Neural progenitor cell (in vitro differentiated cells): ENCODE measurements around the gene SSH3. TPM values are rescaled to one million over a fixed set of nuclear protein-coding genes. Genes with fewer than 3 reads are reported as not detected.

Source experiments
- DNase-seq: peaks from one replicate; pipeline ENCODE4 v3.0.0-alpha.2; 2016; ENCODE audit warnings: low spot score
- H2AFZ ChIP-seq: fragments of 200-600 bp; sonication (generic); replicated peaks from 2 replicates; pipeline ENCODE4 v1.6.1; 2016; ENCODE audit warnings: antibody characterized with exemption
- H3F3A ChIP-seq: fragments of 200-600 bp; sonication (generic); 2 replicates; pipeline ENCODE4 v1.6.1; 2016; ENCODE audit warnings: antibody characterized with exemption, low read depth
- H3K27ac ChIP-seq: fragments of 200-600 bp; sonication (generic); 2 replicates; pipeline ENCODE4 v1.5.1; 2016; ENCODE audit warnings: mild to moderate bottlenecking
- H3K27me3 ChIP-seq: fragments of 200-600 bp; sonication (generic); 2 replicates; pipeline ENCODE4 v1.6.1; 2016; ENCODE audit warnings: mild to moderate bottlenecking, moderate library complexity
- H3K36me3 ChIP-seq: fragments of 200-600 bp; sonication (generic); 2 replicates; pipeline ENCODE4 v1.5.1; 2016
- H3K4me1 ChIP-seq: fragments of 200-600 bp; sonication (generic); 2 replicates; pipeline ENCODE4 v1.6.1; 2016; ENCODE audit warnings: mixed run types
- H3K4me2 ChIP-seq: fragments of 200-600 bp; sonication (generic); 2 replicates; pipeline ENCODE4 v1.6.1; 2016
- H3K4me3 ChIP-seq: fragments of 200-600 bp; sonication (generic); 2 replicates; pipeline ENCODE4 v1.5.1; 2016
- H3K79me2 ChIP-seq: fragments of 200-600 bp; sonication (generic); 2 replicates; pipeline ENCODE4 v1.6.1; 2016; ENCODE audit warnings: low read depth
- H3K9ac ChIP-seq: fragments of 200-600 bp; sonication (generic); 2 replicates; pipeline ENCODE4 v1.6.1; 2016
- H3K9me3 ChIP-seq: fragments of 200-600 bp; sonication (generic); 2 replicates; pipeline ENCODE4 v1.5.1; 2016; ENCODE audit warnings: low read depth
- H4K20me1 ChIP-seq: fragments of 200-600 bp; sonication (generic); 2 replicates; pipeline ENCODE4 v1.6.1; 2016; ENCODE audit warnings: low read depth
- H3K27ac Mint-ChIP-seq: 3 replicates; pipeline ENCODE4 v1.8.0; 2021; ENCODE audit warnings: mixed read lengths
- H3K27me3 Mint-ChIP-seq: 2 replicates; pipeline ENCODE4 v1.8.0; 2022; ENCODE audit warnings: low read depth, mild to moderate bottlenecking, inconsistent platforms, moderate library complexity, mixed read lengths; ENCODE audit not compliant: insufficient read depth
- H3K36me3 Mint-ChIP-seq: 3 replicates; pipeline ENCODE4 v1.8.0; 2021; ENCODE audit warnings: mixed read lengths
- H3K4me1 Mint-ChIP-seq: 3 replicates; pipeline ENCODE4 v1.8.0; 2021; ENCODE audit warnings: mixed read lengths
- H3K4me3 Mint-ChIP-seq: 3 replicates; pipeline ENCODE4 v1.8.0; 2021; ENCODE audit warnings: mild to moderate bottlenecking, moderate library complexity, mixed read lengths
- H3K9me3 Mint-ChIP-seq: 3 replicates; pipeline ENCODE4 v1.8.0; 2020; ENCODE audit warnings: mixed read lengths
- CTCF ChIP-seq: fragments of 200-600 bp; sonication (generic); IDR thresholded peaks from 2 replicates; pipeline ENCODE4 v1.5.1; 2017; ENCODE audit warnings: antibody characterized with exemption, mild to moderate bottlenecking
- EZH2 ChIP-seq: fragments of 200-600 bp; sonication (generic); IDR thresholded peaks from 2 replicates; pipeline ENCODE4 v1.6.1; 2017; ENCODE audit warnings: antibody characterized with exemption, mild to moderate bottlenecking, moderate library complexity
- EZH2phosphoT487 ChIP-seq: fragments of 200-600 bp; sonication (generic); IDR thresholded peaks from 2 replicates; pipeline ENCODE4 v1.6.1; 2017; ENCODE audit warnings: antibody characterized with exemption
- total RNA-seq: library from RNA; depleted of rRNA; stranded (reverse); fragments of >200 nt; gene quantifications from 2 replicates; pipeline ENCODE4 v1.2.3, GENCODE V29; 2015; ENCODE audit warnings: low replicate concordance

SSH3 gene
- total RNA-seq, 1 donor from 2014 or later = 1.4 TPM

GRCh38 chr11:67287355-67288197 lies 15.8 kb upstream of the SSH3 start:
- peaks cover 12% of the 10 kb centered on the region for H3K27me3 Mint-ChIP-seq
- Histone ChIP-seq H3K4me3 (peak overlapping the region; percentile 68), H4K20me1 (no peaks in the 10 kb centered on the region), H3K4me1 (peaks cover 11% of the 10 kb centered on the region), H3F3A (peaks cover 21% of the 10 kb centered on the region), H3K27me3 (no peaks in the 10 kb centered on the region), H2AFZ (no peak overlapping the region), H3K36me3 (no peaks in the 10 kb centered on the region), H3K9ac (no peak overlapping the region), H3K9me3 (no peaks in the 10 kb centered on the region), H3K27ac (peak overlapping the region; percentile 71), H3K79me2 (peaks cover 15% of the 10 kb centered on the region), H3K4me2 (peak overlapping the region; percentile 93)
- H3K4me3 Mint-ChIP-seq = peak overlapping the region; percentile 81
- peak overlapping the region; percentile 61 for H3K27ac Mint-ChIP-seq
- H3K9me3 Mint-ChIP-seq = no peaks in the 10 kb centered on the region
- H3K36me3 Mint-ChIP-seq = peaks cover 4% of the 10 kb centered on the region
- DNase-seq = no peak
- peaks cover 17% of the 10 kb centered on the region for H3K4me1 Mint-ChIP-seq
- TF ChIP-seq CTCF = no peak
- TF ChIP-seq EZH2 = no peak

GRCh38 chr11:67288198-67288451 lies 15.2 kb upstream of the SSH3 start:
- Mint-ChIP-seq H3K9me3 (no peaks in the 10 kb centered on the region), H3K36me3 (peaks cover 8% of the 10 kb centered on the region), H3K27ac (no peak overlapping the region), H3K4me1 (peaks cover 17% of the 10 kb centered on the region), H3K4me3 (peak overlapping the region; percentile 81), H3K27me3 (peaks cover 12% of the 10 kb centered on the region)
- no peak overlapping the region for H3K9ac ChIP-seq
- peak overlapping the region; percentile 71 for H3K27ac ChIP-seq
- H3F3A ChIP-seq = peaks cover 21% of the 10 kb centered on the region
- H3K4me2 ChIP-seq = peak overlapping the region; percentile 93
- H3K4me3 ChIP-seq = peak overlapping the region; percentile 68
- TF ChIP-seq CTCF (no peak), EZH2 (no peak), EZH2phosphoT487 (no peak)
- H3K36me3 ChIP-seq = no peaks in the 10 kb centered on the region
- DNase-seq = no peak
- H3K4me1 ChIP-seq = peaks cover 11% of the 10 kb centered on the region
- peak overlapping the region; percentile 52 for H2AFZ ChIP-seq
- H3K79me2 ChIP-seq = peaks cover 15% of the 10 kb centered on the region
- no peaks in the 10 kb centered on the region for H3K9me3 ChIP-seq
- no peaks in the 10 kb centered on the region for H3K27me3 ChIP-seq
- H4K20me1 ChIP-seq = no peaks in the 10 kb centered on the region

- Mint-ChIP-seq H3K4me3 (peak overlapping the region; percentile 81), H3K9me3 (no peaks in the 10 kb centered on the region), H3K27me3 (peaks cover 12% of the 10 kb centered on the region), H3K4me1 (peaks cover 17% of the 10 kb centered on the region), H3K27ac (no peak overlapping the region), H3K36me3 (peaks cover 11% of the 10 kb centered on the region)
- H3K9me3 ChIP-seq = no peaks in the 10 kb centered on the region
- peak; percentile 97 for DNase-seq
- TF ChIP-seq EZH2phosphoT487 (no peak), CTCF (peak; percentile 53)
- no peaks in the 10 kb centered on the region for H3K36me3 ChIP-seq
- H3K4me1 ChIP-seq = peaks cover 11% of the 10 kb centered on the region
- H2AFZ ChIP-seq = peak overlapping the region; percentile 52
- peak overlapping the region; percentile 68 for H3K4me3 ChIP-seq
- H3F3A ChIP-seq = peaks cover 21% of the 10 kb centered on the region
- H4K20me1 ChIP-seq = no peaks in the 10 kb centered on the region
- H3K9ac ChIP-seq = peak overlapping the region; percentile 53
- no peaks in the 10 kb centered on the region for H3K27me3 ChIP-seq
- peak overlapping the region; percentile 71 for H3K27ac ChIP-seq
- peak overlapping the region; percentile 93 for H3K4me2 ChIP-seq
- H3K79me2 ChIP-seq = peaks cover 15% of the 10 kb centered on the region
These were observed 14.7 kb upstream of the SSH3 start for GRCh38 chr11:67288452-67289225.
